ENCODE measurements around the gene DDX41.

- no peak for TF ChIP-seq ZNF263 (CRISPR knock-in tag; IDR thresholded peaks at IDR 0.05; ENCODE audit: low read depth)
- no peak for TF ChIP-seq JUN (CRISPR knock-in tag; IDR thresholded peaks at IDR 0.05)
Observed at GRCh38 chr5:177507165-177507564, 9.6 kb downstream of the DDX41 start.

Data from WTC11 (cell line).